HG02678 (cell line): ENCODE measurements around the gene ZNF571.

Experiments
- ATAC-seq: cut with Tn5 transposase; IDR thresholded peaks from one replicate; pipeline ENCODE4 v1.9.1; 2021; ENCODE audit warnings: mild to moderate bottlenecking, moderate library complexity; ENCODE audit not compliant: unreplicated experiment

ZNF571 gene

DNA sequence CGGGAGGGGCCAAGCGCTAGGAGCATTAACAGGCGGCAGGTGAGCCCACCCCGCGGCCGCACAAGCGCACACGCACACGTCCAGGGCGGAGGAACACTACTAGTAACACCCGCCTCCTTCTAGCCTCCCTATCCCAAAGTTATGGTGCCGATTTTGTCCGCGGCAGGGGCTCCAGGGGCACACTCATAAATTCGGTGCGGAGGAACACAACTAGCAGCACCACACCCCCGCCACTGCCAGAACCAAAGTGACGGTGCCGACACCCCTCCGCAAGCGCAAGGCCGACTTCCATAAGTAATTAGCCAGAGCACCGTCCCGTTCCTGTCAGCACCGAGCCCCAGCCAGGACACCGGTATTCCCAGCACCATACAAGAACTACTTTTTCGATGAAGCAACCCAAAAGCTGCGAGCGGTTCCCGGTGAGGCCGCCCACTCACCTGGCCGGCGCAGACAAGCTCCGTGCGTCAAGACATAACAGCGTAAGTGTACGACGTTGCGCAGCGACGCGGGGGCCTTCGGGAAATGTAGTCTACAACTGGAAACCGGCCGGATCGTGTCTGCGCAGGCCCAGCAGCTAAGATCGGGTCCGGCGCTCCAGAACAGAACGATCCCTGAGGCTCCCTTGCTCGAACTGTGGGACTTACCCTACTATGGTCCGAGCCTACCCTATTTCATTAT lies at the start of gene ZNF571, which contains the start of gene ZNF540:
Gene ZNF571, minus strand, starts transcription at position 489 of the 678 bp plus-strand sequence. CDS start 8,116 bp downstream, outside the sequence.
Gene ZNF540, plus strand, starts transcription at position 573 of the 678 bp plus-strand sequence. CDS start 3,572 bp downstream, outside the sequence.
- ATAC-seq = peak; percentile 95

- ATAC-seq = no peak
These were observed 40.8 kb upstream of the ZNF571 start for GRCh38 chr19:37635076-37636056.

GRCh38 chr19:37594982-37595382 lies 390 bp upstream of the ZNF571 start:
- peak; percentile 37 for ATAC-seq

- no peak for ATAC-seq
These were observed 642 bp downstream of the ZNF571 start for GRCh38 chr19:37593996-37594303.

DNA sequence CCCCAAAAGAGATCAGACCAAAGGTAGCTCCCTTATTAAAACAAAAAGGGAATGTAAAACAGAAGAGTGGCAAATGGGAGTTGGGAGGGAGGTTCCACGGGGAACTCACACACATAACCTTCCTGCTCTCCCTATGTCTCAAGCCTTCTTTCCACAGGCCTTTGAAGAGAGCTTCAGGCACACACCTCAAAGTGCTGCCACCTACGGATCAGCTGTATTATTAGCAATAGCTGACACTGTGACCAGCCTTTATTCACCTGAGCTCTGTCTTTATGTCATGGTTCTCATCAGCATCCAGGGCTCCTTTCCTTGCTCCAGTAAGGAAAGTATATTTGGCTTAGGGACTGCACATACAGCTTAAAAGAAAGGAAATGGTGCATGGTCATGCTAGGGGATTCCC lies 11.3 kb downstream of the ZNF571 start:
- ATAC-seq = no peak

DNA sequence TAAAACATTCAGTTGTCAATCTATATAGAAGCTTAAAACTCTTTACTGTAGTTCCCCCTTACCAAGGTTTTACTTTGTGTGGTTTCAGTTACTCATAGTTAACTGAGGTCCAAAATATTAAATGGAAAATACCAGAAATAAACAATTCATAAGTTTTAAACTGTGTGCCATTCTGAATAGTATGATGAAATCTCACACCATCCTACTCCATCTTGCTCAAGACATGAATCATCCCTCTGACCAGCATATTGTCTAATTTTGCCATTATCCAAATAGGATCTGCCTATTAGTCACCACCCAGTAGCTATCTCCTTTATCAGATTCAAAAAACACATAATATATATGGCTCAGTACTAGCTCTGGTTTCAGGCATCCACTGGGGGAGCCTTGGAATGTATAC lies 22.4 kb downstream of the ZNF571 start:
- no peak for ATAC-seq

DNA sequence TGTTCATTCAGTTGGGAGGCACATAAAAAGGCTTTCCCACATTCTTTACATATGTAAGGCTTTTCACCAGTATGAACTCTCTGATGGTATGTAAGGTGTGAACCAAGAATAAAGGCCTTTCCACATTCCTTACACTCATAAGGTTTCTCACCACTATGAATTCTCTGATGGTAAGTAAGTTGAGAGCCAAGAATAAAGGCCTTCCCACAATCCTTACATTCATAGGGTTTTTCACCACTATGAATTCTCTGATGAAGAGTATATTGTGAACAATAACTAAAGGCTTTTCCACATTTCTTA lies 29.3 kb downstream of the ZNF571 start:
- ATAC-seq = no peak

GRCh38 chr19:37564624-37565369 lies 29.8 kb downstream of the ZNF571 start:
- no peak for ATAC-seq

GRCh38 chr19:37563518-37563917 lies 31.1 kb downstream of the ZNF571 start:
- no peak for ATAC-seq

DNA sequence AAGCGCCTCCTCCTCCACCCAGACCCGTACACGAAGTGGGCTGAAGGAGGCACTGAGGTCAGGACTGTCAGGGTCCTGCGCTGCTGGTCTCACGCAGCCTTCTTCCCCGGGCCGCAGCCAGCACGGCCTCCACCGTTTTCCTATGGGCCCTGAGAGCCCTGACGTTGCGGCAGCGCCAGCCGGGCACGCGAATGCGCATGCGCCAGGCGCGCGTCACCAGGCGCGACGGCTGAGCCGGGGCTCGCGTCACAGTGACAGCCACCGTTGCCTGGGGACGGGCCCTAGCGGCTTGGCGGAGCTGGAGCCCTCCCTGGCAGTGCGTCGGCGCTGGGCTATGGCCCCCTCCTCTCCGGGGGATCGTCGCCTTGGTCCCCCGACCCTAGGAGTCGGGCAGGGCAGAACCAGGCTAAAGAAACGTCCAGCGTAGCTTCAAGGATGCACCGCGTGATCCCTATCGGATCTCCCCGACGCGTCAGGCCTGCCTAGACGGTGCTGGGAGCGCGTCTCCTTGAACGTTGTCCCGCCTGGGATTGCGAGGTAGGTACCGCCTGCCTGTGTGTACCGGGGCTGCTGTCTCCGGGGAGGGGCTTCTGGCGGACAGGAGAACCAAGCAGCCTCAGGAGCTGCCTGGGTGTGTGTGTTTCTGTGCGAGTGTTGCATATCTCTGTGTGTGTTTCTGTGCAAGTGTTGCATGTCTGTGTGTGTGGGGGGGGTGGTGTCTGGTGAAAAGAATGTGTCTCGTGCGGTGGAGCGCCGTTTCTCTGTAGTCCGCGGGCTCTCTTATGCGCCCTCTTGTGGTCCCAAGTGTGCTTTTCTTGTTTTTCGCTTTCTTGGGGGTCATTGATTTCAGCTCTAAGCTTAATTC lies 43.2 kb downstream of the ZNF571 start:
- ATAC-seq = no peak

DNA sequence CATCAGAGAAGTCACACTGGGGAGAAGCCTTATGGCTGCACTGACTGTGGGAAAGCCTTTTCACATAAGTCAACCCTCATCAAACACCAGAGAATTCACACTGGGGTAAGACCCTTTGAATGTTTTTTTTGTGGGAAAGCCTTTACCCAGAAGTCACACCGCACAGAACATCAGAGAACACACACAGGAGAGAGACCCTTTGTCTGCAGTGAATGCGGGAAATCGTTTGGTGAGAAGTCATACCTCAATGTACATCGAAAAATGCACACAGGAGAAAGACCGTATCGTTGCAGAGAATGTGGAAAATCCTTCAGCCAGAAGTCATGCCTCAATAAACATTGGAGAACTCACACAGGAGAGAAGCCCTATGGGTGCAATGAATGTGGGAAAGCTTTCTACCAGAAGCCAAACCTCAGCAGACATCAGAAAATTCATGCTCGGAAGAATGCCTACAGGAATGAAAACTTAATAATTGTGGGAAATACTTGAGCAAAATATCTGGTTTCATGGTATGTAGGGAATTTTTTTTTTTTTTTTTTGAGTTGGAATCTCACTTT lies 57.1 kb downstream of the ZNF571 start:
- no peak for ATAC-seq

DNA sequence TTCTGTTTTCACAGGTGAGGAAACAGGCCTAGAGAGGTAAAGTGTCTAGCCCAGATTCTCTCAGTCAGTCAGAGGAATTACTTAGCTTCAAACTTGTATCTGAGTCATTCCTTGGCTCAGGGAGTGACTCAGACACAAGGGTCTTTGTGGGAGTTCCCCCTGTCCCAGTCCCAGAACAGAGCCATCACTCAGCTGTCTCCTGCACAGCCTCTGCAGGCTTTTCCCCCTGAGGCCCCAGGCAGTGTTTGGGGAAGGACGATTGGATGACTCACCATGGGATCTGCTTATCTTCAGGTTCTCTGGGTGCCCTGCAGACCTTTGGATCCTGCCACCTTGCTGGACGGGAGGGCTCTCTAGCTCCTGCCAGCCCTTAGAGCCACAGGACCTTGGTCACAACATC lies 74.7 kb downstream of the ZNF571 start:
- no peak for ATAC-seq
